ENCODE data around the gene PLA2G4E. TPM values are rescaled to one million over a fixed set of nuclear protein-coding genes. Genes with fewer than 3 reads are reported as not detected.

The PLA2G4E gene
- polyA plus RNA-seq, 1 donor (not counting 4 experiments of a cell fraction or from before 2014, with no cell fraction given), result 3.5 TPM

GRCh38 chr15:42016971-42017370 lies 3.9 kb downstream of the PLA2G4E start:
- H3K4me3 ChIP-seq (ENCODE audit: control insufficient read depth in 2 of 3, extremely low read depth in 1 of 3, insufficient read depth in 2 of 3, low read depth in 1 of 3, low read length in 3 of 3), result no peak overlapping the region
- no peaks in the 10 kb centered on the region for H3K79me2 ChIP-seq (ENCODE audit: control insufficient read depth, insufficient read depth, low read length)
- dilution Hi-C loops (cut with MboI; ENCODE audit: extremely low pct_ligation_motif_present, low sequenced_read_pairs), result no loop called here
- H3K9ac ChIP-seq (ENCODE audit: control insufficient read depth, extremely low read depth, insufficient read depth, low read length), result no peak overlapping the region
- no peaks in the 10 kb centered on the region for H3K9me1 ChIP-seq (ENCODE audit: control insufficient read depth, extremely low read depth, insufficient read depth, low read length)
- TF ChIP-seq EZH2 (IDR thresholded peaks at IDR 0.05; ENCODE audit: low read length), result no peak
- TF ChIP-seq CTCF (optimal IDR thresholded peaks at IDR 0.05 in 1 of 3, IDR thresholded peaks at IDR 0.05 in 1 of 3, conservative IDR thresholded peaks at IDR 0.05 in 1 of 3; ENCODE audit: extremely low read depth in 1 of 3, insufficient read depth in 2 of 3, low read length in 3 of 3), result no peak
- no peaks in the 10 kb centered on the region for H4K20me1 ChIP-seq (ENCODE audit: control insufficient read depth, extremely low read depth, insufficient read depth, low read length)
- DNase-seq (ENCODE audit: low read depth, low spot score) (no peak), FAIRE-seq (no peak)
- no peaks in the 10 kb centered on the region for H3K9me3 ChIP-seq (ENCODE audit: control insufficient read depth, low read depth, low read length)
- H3K27ac ChIP-seq (ENCODE audit: control insufficient read depth, insufficient read depth, low read length), result no peak overlapping the region
- H3K4me1 ChIP-seq (ENCODE audit: control insufficient read depth, extremely low read depth, insufficient read depth, low read length), result peaks cover 12% of the 10 kb centered on the region
- H3K27me3 ChIP-seq (ENCODE audit: control insufficient read depth, extremely low read depth, insufficient read depth, low read length), result peaks cover 5% of the 10 kb centered on the region
- H3K4me2 ChIP-seq (ENCODE audit: control insufficient read depth, extremely low read depth, insufficient read depth, low read depth, low read length), result no peak overlapping the region
- no peak overlapping the region for H2AFZ ChIP-seq (ENCODE audit: control insufficient read depth, low read length)
- H3K36me3 ChIP-seq (ENCODE audit: control insufficient read depth in 2 of 2, extremely low read depth in 1 of 2, insufficient read depth in 2 of 2, low read length in 2 of 2), result no peaks in the 10 kb centered on the region

- peaks cover 16% of the 10 kb centered on the region for H3K4me1 ChIP-seq (ENCODE audit: control insufficient read depth, extremely low read depth, insufficient read depth, low read length)
- DNase-seq (ENCODE audit: low read depth, low spot score) (no peak), FAIRE-seq (no peak)
- no peak overlapping the region for H3K4me3 ChIP-seq (ENCODE audit: control insufficient read depth in 2 of 3, extremely low read depth in 1 of 3, insufficient read depth in 2 of 3, low read depth in 1 of 3, low read length in 3 of 3)
- H3K79me2 ChIP-seq (ENCODE audit: control insufficient read depth, insufficient read depth, low read length), result no peaks in the 10 kb centered on the region
- no peak overlapping the region for H3K27ac ChIP-seq (ENCODE audit: control insufficient read depth, insufficient read depth, low read length)
- H3K9me1 ChIP-seq (ENCODE audit: control insufficient read depth, extremely low read depth, insufficient read depth, low read length), result no peaks in the 10 kb centered on the region
- H4K20me1 ChIP-seq (ENCODE audit: control insufficient read depth, extremely low read depth, insufficient read depth, low read length), result peaks cover 3% of the 10 kb centered on the region
- dilution Hi-C loops (cut with MboI; ENCODE audit: extremely low pct_ligation_motif_present, low sequenced_read_pairs), result no loop called here
- H3K9me3 ChIP-seq (ENCODE audit: control insufficient read depth, low read depth, low read length), result no peaks in the 10 kb centered on the region
- no peak overlapping the region for H2AFZ ChIP-seq (ENCODE audit: control insufficient read depth, low read length)
- H3K27me3 ChIP-seq (ENCODE audit: control insufficient read depth, extremely low read depth, insufficient read depth, low read length), result peaks cover 5% of the 10 kb centered on the region
- no peak overlapping the region for H3K4me2 ChIP-seq (ENCODE audit: control insufficient read depth, extremely low read depth, insufficient read depth, low read depth, low read length)
- H3K36me3 ChIP-seq (ENCODE audit: control insufficient read depth in 2 of 2, extremely low read depth in 1 of 2, insufficient read depth in 2 of 2, low read length in 2 of 2), result no peaks in the 10 kb centered on the region
- no peak for TF ChIP-seq EZH2 (IDR thresholded peaks at IDR 0.05; ENCODE audit: low read length)
- TF ChIP-seq CTCF (optimal IDR thresholded peaks at IDR 0.05 in 1 of 3, IDR thresholded peaks at IDR 0.05 in 1 of 3, conservative IDR thresholded peaks at IDR 0.05 in 1 of 3; ENCODE audit: extremely low read depth in 1 of 3, insufficient read depth in 2 of 3, low read length in 3 of 3), result no peak
- no peak overlapping the region for H3K9ac ChIP-seq (ENCODE audit: control insufficient read depth, extremely low read depth, insufficient read depth, low read length)
Observed at GRCh38 chr15:42014406-42014805, 6.4 kb downstream of the PLA2G4E start.

Measured in keratinocyte (primary cell).